PC-3 (cell line): ENCODE results near the gene CD164L2. TPM values are rescaled to one million over a fixed set of nuclear protein-coding genes. Genes with fewer than 3 reads are reported as not detected.

ENCODE experiments used
- ATAC-seq: fragments of 200-7000 bp; cut with Tn5 transposase; 2 replicates; pipeline ENCODE4 v1.9.1; 2020; ENCODE audit warnings: mild to moderate bottlenecking, moderate library complexity
- BruUV-seq: library from RNA; stranded (reverse); fragments of 400-500 nt; replicated peaks from 2 replicates; lab custom pipeline; 2021; lab: Mats Ljungman, UMichigan
- CTCF ChIA-PET: fragments of 300-600 bp; sonication (Branson Sonifier 250); formaldehyde crosslinking; loops from one replicate; lab custom pipeline; 2022; ENCODE audit warnings: antibody characterized with exemption; lab: Charles Lee
- POLR2A ChIA-PET: fragments of 300-600 bp; sonication (Branson Sonifier 250); formaldehyde crosslinking; loops from one replicate; lab custom pipeline; 2022; ENCODE audit warnings: antibody characterized with exemption; ENCODE audit not compliant: unreplicated experiment; lab: Charles Lee
- DNase-seq: peaks from one replicate; pipeline ENCODE4 v3.0.0-alpha.2; 2015
- H2AFZ ChIP-seq: fragments of 300-600 bp; sonication (generic); 2 replicates; pipeline ENCODE4 v1.6.0; 2016; ENCODE audit warnings: antibody characterized with exemption, low read length
- H3F3A ChIP-seq: fragments of 300-600 bp; sonication (generic); one replicate; pipeline ENCODE4 v1.6.0; 2017; ENCODE audit warnings: antibody characterized with exemption, low read length, control low read depth, mild to moderate bottlenecking; ENCODE audit not compliant: unreplicated experiment
- H3K27ac ChIP-seq: fragments of 300-600 bp; sonication (generic); 2 replicates; pipeline ENCODE4 v1.5.1; 2016; ENCODE audit warnings: mild to moderate bottlenecking, low read length
- H3K27me3 ChIP-seq: fragments of 300-600 bp; sonication (generic); 2 replicates; pipeline ENCODE4 v1.6.1; 2016; ENCODE audit warnings: low read length, mixed read lengths
- H3K36me3 ChIP-seq: fragments of 300-600 bp; sonication (generic); 2 replicates; pipeline ENCODE4 v1.6.1; 2016; ENCODE audit warnings: low read depth, mixed run types, low read length, mixed read lengths
- H3K4me1 ChIP-seq: fragments of 300-600 bp; sonication (generic); 2 replicates; pipeline ENCODE4 v1.5.1; 2016; ENCODE audit warnings: low read length; ENCODE audit not compliant: insufficient read depth
- H3K4me2 ChIP-seq: fragments of 300-600 bp; sonication (generic); 2 replicates; pipeline ENCODE4 v1.6.0; 2016; ENCODE audit warnings: low read length
- H3K4me3 ChIP-seq: fragments of 300-600 bp; sonication (generic); 2 replicates; pipeline ENCODE4 v1.5.1; 2016; ENCODE audit warnings: mild to moderate bottlenecking, low read length, mixed read lengths
- H3K79me2 ChIP-seq: fragments of 300-600 bp; sonication (generic); 2 replicates; pipeline ENCODE4 v1.6.1; 2017; ENCODE audit warnings: low read length, mixed read lengths
- H3K9ac ChIP-seq: fragments of 300-600 bp; sonication (generic); 2 replicates; pipeline ENCODE4 v1.6.0; 2016; ENCODE audit warnings: mild to moderate bottlenecking, low read length
- H3K9me2 ChIP-seq: fragments of 300-600 bp; sonication (generic); replicated peaks from 2 replicates; pipeline ENCODE4 v1.6.1; 2016; ENCODE audit warnings: mixed run types, low read length, mixed read lengths
- H3K9me3 ChIP-seq: fragments of 300-600 bp; sonication (generic); 2 replicates; pipeline ENCODE4 v1.6.1; 2016; ENCODE audit warnings: low read length, mixed read lengths
- H4K20me1 ChIP-seq: fragments of 300-600 bp; sonication (generic); 2 replicates; pipeline ENCODE4 v1.6.1; 2016; ENCODE audit warnings: low read length, mixed read lengths
- EZH2 ChIP-seq: fragments of 300-600 bp; sonication (generic); IDR thresholded peaks from one replicate; pipeline ENCODE4 v1.6.1; 2017; ENCODE audit warnings: antibody characterized with exemption, mild to moderate bottlenecking, low read length; ENCODE audit not compliant: unreplicated experiment
- EZH2phosphoT487 ChIP-seq: fragments of 300-600 bp; sonication (generic); IDR thresholded peaks from 2 replicates; pipeline ENCODE4 v1.6.1; 2018; ENCODE audit warnings: mild to moderate bottlenecking, antibody characterized with exemption, low read length, borderline replicate concordance
- intact Hi-C: fragments of 100-400 bp; cut with micrococcal nuclease; formaldehyde crosslinking; loops from 2 replicates; pipeline ENCODE4 v1.9.0; 2023
- total RNA-seq: library from RNA; depleted of rRNA; stranded (reverse); fragments of >200 nt; gene quantifications from 2 replicates; pipeline ENCODE4 v1.2.3, GENCODE V29; 2014
- TF ChIP-seq, protein P1 (sequence below): fragments of 300-600 bp; sonication (generic); conservative IDR thresholded peaks from 2 replicates; pipeline ENCODE4 v1.5.1; 2017; ENCODE audit warnings: antibody characterized with exemption, low read depth, mild to moderate bottlenecking, low read length

The CD164L2 gene
- total RNA-seq, 1 experiment from 2014 or later, result 0.47 TPM

GRCh38 chr1:27363766-27364695 is 19.1 kb downstream of the CD164L2 start:
- ChIA-PET POLR2A (no interaction called here), CTCF (no interaction called here)
- H3K4me2 ChIP-seq, result no peak overlapping the region; the same call in 1 of the 2 replicates
- H3K79me2 ChIP-seq, result peaks cover 10% of the 10 kb centered on the region
- no peaks in the 10 kb centered on the region for H3K27me3 ChIP-seq
- H4K20me1 ChIP-seq, result no peaks in the 10 kb centered on the region
- ATAC-seq (no peak), DNase-seq (no peak)
- H3K9me2 ChIP-seq, result no peaks in the 10 kb centered on the region
- no peak overlapping the region for H3K4me3 ChIP-seq
- H3K4me1 ChIP-seq, result peaks cover 13% of the 10 kb centered on the region
- intact Hi-C loops, result loop anchor here (2.0 kb wide), 1 partner anchor 25 kb away; no protein-coding TSS in a partner anchor
- no peaks in the 10 kb centered on the region for H3K9me3 ChIP-seq
- no peaks in the 10 kb centered on the region for H3F3A ChIP-seq
- no peak overlapping the region for H2AFZ ChIP-seq
- H3K36me3 ChIP-seq, result no peaks in the 10 kb centered on the region; the same call in 1 of the 2 replicates
- H3K27ac ChIP-seq, result no peak overlapping the region
- no peak overlapping the region for H3K9ac ChIP-seq
- no TSS peak for BruUV-seq
- TF ChIP-seq EZH2phosphoT487 (no peak), EZH2 (no peak)
- TF ChIP-seq, protein P1, sequence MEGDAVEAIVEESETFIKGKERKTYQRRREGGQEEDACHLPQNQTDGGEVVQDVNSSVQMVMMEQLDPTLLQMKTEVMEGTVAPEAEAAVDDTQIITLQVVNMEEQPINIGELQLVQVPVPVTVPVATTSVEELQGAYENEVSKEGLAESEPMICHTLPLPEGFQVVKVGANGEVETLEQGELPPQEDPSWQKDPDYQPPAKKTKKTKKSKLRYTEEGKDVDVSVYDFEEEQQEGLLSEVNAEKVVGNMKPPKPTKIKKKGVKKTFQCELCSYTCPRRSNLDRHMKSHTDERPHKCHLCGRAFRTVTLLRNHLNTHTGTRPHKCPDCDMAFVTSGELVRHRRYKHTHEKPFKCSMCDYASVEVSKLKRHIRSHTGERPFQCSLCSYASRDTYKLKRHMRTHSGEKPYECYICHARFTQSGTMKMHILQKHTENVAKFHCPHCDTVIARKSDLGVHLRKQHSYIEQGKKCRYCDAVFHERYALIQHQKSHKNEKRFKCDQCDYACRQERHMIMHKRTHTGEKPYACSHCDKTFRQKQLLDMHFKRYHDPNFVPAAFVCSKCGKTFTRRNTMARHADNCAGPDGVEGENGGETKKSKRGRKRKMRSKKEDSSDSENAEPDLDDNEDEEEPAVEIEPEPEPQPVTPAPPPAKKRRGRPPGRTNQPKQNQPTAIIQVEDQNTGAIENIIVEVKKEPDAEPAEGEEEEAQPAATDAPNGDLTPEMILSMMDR, result no peak

- ChIA-PET CTCF (no interaction called here), POLR2A (no interaction called here)
- Histone ChIP-seq H3K27me3 (no peaks in the 10 kb centered on the region), H3K9ac (no peak overlapping the region), H3K4me1 (peaks cover 6% of the 10 kb centered on the region), H3K4me2 (no peak overlapping the region), H3F3A (no peaks in the 10 kb centered on the region), H2AFZ (no peak overlapping the region), H3K79me2 (peaks cover 10% of the 10 kb centered on the region), H3K9me2 (no peaks in the 10 kb centered on the region), H4K20me1 (no peaks in the 10 kb centered on the region), H3K36me3 (peaks cover 10% of the 10 kb centered on the region), H3K4me3 (no peak overlapping the region), H3K27ac (no peak overlapping the region), H3K9me3 (no peaks in the 10 kb centered on the region)
- ATAC-seq (no peak), DNase-seq (no peak)
- TF ChIP-seq EZH2phosphoT487, result no peak
- TF ChIP-seq, protein P1, result no peak
- no peak for TF ChIP-seq EZH2
- no TSS peak for BruUV-seq
- intact Hi-C loops, result no loop called here
Observed at GRCh38 chr1:27361553-27361952, 21.6 kb downstream of the CD164L2 start.

- BruUV-seq, result no TSS peak
- ChIA-PET CTCF (no interaction called here), POLR2A (no interaction called here)
- H3K9me3 ChIP-seq, result no peaks in the 10 kb centered on the region
- no peaks in the 10 kb centered on the region for H3K9me2 ChIP-seq
- H3K4me3 ChIP-seq, result no peak overlapping the region
- no peak for ATAC-seq
- TF ChIP-seq EZH2 (no peak), EZH2phosphoT487 (no peak)
- TF ChIP-seq, protein P1, result no peak
- H3K27ac ChIP-seq, result no peak overlapping the region
- intact Hi-C loops, result no loop called here
- H3K4me2 ChIP-seq, result no peak overlapping the region
- H3K9ac ChIP-seq, result no peak overlapping the region
- H4K20me1 ChIP-seq, result no peaks in the 10 kb centered on the region
- H3K4me1 ChIP-seq, result peaks cover 6% of the 10 kb centered on the region
- H3K27me3 ChIP-seq, result no peaks in the 10 kb centered on the region
- DNase-seq, result no peak
- no peak overlapping the region for H2AFZ ChIP-seq
- H3K36me3 ChIP-seq, result peaks cover 10% of the 10 kb centered on the region
- H3K79me2 ChIP-seq, result peaks cover 10% of the 10 kb centered on the region
- no peaks in the 10 kb centered on the region for H3F3A ChIP-seq
Observed at GRCh38 chr1:27361044-27361402, 22.1 kb downstream of the CD164L2 start.
